ENCODE data around the gene VWA5B2. TPM values are rescaled to one million over a fixed set of nuclear protein-coding genes. Genes with fewer than 3 reads are reported as not detected.

VWA5B2 gene
- total and polyA plus RNA-seq, 9 of the 15 experiments (the other 6 are each of a cell fraction or from before 2014, with no cell fraction given): 0.04 TPM; not detected in 8

DNA sequence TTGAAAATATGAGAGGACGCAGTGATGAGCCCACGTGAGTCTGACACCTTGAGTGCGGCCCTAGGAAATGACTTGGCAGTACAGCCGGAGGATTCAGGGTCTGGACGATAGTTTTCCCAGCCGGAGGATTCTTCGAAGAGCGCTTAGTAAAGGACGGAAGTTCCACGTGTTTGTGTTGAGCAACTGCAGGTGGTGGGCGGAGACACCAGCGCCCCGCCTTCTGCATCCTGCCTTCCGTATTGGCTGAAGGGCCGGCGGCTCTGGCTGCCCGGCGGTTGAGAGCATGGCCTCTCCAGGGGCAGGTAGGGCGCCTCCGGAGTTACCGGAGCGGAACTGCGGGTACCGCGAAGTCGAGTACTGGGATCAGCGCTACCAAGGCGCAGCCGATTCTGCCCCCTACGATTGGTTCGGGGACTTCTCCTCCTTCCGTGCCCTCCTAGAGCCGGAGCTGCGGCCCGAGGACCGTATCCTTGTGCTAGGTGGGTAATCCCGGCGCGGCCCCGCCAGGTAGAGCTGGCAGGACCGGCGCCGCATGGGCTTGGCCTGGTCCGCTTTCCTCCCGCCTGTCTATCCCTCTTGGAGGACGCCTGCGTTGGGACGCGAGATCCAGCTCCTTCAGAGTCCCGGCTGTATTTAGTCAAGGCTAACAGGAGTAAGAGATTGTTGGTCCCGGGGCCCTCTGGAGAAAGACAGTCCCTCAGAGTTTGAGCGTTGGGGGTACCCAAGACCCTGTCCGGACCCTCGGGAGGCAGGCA, 20.2 kb downstream of the VWA5B2 start, which contains the start of gene EEF1AKMT4 (continued):
- TF ChIP-seq ETS2 (tag; IDR thresholded peaks at IDR 0.05; ENCODE audit: borderline replicate concordance, poor library complexity, severe bottlenecking) (no peak), MAX (CRISPR knock-in tag; IDR thresholded peaks at IDR 0.05) (peak; percentile 94), TCF7 (IDR thresholded peaks at IDR 0.05; ENCODE audit: borderline replicate concordance) (no peak), SREBF1 (IDR thresholded peaks at IDR 0.05; ENCODE audit: borderline replicate concordance, low read depth, low read length) (no peak), ZC3H11A (IDR thresholded peaks at IDR 0.05; ENCODE audit: low read depth, low read length) (no peak), ZNF184 (CRISPR knock-in tag; IDR thresholded peaks at IDR 0.05) (no peak), RREB1 (CRISPR knock-in tag; IDR thresholded peaks at IDR 0.05) (no peak), ZNF217 (CRISPR knock-in tag; IDR thresholded peaks at IDR 0.05) (no peak), HNRNPH1 (optimal IDR thresholded peaks at IDR 0.05; ENCODE audit: low read depth, low read length) (no peak), NFATC3 (IDR thresholded peaks at IDR 0.05) (no peak), RBM25 (IDR thresholded peaks at IDR 0.05; ENCODE audit: low read depth, low read length, severe bottlenecking) (no peak), TRIM25 (IDR thresholded peaks at IDR 0.05; ENCODE audit: borderline replicate concordance) (no peak), ZNF717 (CRISPR knock-in tag; IDR thresholded peaks at IDR 0.05) (no peak), SIRT6 (IDR thresholded peaks at IDR 0.05; ENCODE audit: low read depth, low read length) (no peak)
- TF ChIP-seq, protein P1, sequence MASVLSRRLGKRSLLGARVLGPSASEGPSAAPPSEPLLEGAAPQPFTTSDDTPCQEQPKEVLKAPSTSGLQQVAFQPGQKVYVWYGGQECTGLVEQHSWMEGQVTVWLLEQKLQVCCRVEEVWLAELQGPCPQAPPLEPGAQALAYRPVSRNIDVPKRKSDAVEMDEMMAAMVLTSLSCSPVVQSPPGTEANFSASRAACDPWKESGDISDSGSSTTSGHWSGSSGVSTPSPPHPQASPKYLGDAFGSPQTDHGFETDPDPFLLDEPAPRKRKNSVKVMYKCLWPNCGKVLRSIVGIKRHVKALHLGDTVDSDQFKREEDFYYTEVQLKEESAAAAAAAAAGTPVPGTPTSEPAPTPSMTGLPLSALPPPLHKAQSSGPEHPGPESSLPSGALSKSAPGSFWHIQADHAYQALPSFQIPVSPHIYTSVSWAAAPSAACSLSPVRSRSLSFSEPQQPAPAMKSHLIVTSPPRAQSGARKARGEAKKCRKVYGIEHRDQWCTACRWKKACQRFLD (CRISPR knock-in tag; IDR thresholded peaks at IDR 0.05): no peak

All from K562 (cell line).